PC-3 (cell line): ENCODE results near the gene IL23R.

Experiments
- EZH2 ChIP-seq: fragments of 300-600 bp; sonication (generic); IDR thresholded peaks from one replicate; pipeline ENCODE4 v1.6.1; 2017; ENCODE audit warnings: antibody characterized with exemption, mild to moderate bottlenecking, low read length; ENCODE audit not compliant: unreplicated experiment
- EZH2phosphoT487 ChIP-seq: fragments of 300-600 bp; sonication (generic); IDR thresholded peaks from 2 replicates; pipeline ENCODE4 v1.6.1; 2018; ENCODE audit warnings: mild to moderate bottlenecking, antibody characterized with exemption, low read length, borderline replicate concordance
- TF ChIP-seq, protein P1 (sequence below): fragments of 300-600 bp; sonication (generic); conservative IDR thresholded peaks from 2 replicates; pipeline ENCODE4 v1.5.1; 2017; ENCODE audit warnings: antibody characterized with exemption, low read depth, mild to moderate bottlenecking, low read length

DNA sequence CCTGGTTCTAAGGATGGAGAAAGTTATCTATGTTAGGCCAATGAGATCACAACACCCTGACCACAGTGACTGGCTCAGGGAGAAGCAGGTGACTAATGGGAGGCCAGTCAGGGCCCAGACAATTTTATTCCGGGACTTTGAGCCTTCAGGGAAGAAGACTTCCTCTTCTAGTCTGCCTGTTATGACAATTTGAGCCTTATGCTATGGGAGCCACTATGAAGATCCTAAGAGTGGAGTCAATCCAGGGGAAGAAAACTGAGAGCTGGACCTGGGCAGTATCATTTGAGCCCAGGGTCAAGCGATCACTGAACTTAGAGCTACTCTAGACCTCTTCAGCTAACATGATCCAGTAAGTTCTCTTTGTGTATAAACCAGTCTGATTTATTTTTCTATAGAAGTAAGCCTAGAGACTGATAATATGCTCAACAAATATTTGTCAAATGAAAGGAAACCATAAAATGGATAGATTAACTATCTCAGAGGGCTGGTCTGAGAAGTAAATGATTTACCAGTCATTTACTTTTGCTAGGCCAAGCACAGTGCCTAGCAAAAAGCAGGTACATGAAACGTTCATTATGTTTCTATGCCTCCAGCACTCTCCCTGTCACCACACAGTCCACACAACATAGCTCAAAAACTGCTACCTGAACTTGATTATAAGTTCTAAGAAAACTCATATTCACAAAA lies 27.3 kb upstream of the IL23R start:
- TF ChIP-seq, protein P1, sequence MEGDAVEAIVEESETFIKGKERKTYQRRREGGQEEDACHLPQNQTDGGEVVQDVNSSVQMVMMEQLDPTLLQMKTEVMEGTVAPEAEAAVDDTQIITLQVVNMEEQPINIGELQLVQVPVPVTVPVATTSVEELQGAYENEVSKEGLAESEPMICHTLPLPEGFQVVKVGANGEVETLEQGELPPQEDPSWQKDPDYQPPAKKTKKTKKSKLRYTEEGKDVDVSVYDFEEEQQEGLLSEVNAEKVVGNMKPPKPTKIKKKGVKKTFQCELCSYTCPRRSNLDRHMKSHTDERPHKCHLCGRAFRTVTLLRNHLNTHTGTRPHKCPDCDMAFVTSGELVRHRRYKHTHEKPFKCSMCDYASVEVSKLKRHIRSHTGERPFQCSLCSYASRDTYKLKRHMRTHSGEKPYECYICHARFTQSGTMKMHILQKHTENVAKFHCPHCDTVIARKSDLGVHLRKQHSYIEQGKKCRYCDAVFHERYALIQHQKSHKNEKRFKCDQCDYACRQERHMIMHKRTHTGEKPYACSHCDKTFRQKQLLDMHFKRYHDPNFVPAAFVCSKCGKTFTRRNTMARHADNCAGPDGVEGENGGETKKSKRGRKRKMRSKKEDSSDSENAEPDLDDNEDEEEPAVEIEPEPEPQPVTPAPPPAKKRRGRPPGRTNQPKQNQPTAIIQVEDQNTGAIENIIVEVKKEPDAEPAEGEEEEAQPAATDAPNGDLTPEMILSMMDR: no peak
- no peak for TF ChIP-seq EZH2
- no peak for TF ChIP-seq EZH2phosphoT487
